Measurements from ENCODE around the gene EPOP.
A peak's percentile ranks its signal among the peaks of the same experiment; 100 is the strongest.

Gene EPOP

DNA sequence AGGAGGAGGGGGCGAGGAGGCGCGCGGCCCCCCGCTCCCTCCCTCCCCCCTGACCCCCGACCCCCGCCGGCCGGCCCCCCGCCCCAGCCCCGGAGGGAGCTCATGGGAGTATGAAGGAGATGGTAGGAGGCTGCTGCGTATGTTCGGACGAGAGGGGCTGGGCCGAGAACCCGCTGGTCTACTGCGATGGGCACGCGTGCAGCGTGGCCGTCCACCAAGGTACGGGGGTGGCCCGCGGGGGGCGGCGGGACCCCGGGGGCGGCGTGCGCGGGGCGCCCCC lies 30.7 kb upstream of the EPOP start:
- DNase-seq = no peak

DNA sequence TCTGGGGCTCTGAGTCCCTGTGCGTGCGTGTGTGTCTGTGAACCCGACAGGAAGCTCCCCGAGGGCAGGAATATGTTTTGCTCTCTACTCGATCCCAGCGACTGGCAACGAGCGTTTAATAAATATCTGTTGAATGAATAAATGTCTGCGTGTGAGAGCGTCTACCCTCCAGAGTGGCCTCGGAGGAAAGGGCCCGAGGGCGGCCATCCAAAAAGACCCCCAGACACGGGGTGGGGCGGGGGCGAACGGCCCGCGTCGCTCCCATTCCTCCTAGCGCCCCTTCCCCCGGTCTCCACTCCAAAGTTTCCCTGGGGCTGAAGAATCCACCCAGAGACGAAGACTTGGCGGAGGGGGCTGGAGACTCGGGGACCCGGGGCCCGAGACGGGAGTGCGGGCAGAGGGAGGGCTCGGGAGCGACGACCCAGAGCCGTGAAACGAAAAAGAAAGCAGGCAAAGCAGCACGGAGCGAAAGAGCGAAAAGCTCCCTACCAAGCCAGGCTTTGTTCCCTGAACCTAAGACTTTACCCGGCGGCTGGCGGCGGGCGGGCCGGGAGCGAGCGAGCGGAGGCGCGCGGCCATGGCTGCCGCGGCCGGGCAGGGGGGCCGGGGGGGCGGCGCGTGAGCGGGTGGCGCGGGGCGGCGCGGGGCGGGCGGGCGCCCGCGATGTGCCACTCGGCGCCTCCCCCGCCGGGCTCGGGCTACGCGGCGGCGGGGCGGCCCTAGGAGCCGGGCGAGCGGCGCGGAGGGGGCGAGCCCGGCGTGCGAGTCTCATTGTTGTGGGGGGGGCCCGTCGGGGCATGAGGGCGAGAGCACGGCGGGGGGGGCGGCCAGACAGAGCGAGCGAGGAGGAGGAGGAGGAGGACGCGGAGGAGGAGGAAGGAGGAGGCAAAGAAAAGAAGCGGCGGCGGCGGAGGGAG lies 30.1 kb upstream of the EPOP start, which contains the start of gene MLLT6:
TSS of gene MLLT6 (plus strand) at position 668 of the 917 bp plus-strand sequence. CDS start 360 bp downstream, outside the sequence.
- peak; percentile 80 for DNase-seq

DNA sequence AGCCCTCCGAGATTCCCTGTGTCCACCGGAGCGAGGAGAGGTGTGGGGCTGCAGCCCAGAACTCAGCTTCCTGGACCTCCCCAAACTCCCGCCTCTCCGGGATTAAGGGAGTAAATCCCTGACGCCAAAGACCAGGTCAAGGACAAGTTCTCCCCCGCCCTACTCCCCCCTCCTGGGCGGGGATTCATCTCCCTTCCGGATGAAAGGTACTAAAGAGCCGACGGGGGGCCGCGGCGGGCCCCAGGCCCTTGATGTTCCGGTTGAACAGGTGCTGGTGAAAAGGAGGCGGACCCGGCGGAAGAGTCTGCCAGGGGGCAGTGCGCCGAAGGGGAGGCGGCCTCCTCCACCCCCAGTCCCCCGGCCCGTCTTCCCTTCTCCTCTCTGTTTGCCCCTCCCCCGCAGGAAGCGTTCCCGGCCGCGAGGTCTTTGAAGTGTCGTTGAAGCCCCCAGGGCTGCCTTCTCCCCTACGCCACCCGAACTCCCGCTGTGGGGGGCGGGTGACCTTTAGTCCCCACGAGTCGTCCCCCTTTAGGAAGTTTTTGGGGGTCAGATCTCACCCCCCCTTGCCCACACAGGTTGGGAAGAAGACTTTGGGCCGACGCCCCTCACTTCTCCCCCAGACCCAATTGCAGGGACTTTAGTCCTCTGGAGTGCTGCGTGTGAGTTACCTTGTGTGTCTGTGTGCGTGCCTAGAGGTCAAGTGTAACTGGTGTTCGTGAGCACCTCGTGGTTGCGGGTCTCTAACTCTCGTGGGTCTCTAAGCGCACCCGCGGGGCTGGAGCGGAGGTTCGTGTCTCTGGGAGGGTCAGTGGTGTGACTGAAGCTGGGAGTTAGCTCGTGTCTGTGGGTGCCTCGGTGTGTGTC lies 29.2 kb upstream of the EPOP start:
- peak; percentile 93 for DNase-seq

DNA sequence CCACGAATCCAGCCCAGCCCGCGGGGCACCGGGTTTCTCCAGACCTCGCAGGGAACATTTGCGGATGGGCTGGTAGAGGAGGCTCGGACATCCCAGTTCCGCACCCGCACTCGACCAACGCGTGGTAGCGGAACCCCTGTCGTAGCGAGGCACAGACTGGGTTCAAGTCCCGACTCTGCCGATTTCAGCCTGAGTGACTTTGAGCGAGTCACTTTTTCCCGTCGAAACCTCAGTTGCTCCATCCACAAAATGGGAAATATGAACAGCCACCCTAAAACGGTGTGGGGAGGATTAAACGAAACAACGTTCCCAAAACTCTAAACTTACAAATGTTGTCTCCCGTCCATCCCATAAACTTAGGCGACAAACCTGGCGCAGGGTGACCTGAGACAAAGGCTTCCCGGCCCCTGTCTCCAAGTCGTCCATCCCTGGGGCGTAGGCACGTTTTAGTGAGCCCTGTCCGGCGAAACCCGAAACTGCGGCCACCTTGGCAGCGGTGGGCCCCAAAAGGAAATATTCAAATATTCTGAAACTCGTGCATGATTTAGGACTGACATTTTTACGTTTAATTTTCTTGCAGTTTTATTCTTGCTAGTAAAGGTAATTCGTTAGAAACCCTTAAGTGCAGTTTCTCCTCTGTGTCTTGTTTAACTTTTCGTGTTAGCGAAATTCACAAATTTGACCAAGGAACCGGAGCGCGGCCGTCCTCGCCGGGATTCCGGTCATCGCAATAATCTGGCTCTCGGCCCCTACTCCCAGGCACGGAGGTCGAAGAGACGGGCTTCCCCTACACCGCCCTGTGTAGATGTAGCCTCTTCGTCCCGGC lies 28.4 kb upstream of the EPOP start:
- peak; percentile 52 for DNase-seq

DNA sequence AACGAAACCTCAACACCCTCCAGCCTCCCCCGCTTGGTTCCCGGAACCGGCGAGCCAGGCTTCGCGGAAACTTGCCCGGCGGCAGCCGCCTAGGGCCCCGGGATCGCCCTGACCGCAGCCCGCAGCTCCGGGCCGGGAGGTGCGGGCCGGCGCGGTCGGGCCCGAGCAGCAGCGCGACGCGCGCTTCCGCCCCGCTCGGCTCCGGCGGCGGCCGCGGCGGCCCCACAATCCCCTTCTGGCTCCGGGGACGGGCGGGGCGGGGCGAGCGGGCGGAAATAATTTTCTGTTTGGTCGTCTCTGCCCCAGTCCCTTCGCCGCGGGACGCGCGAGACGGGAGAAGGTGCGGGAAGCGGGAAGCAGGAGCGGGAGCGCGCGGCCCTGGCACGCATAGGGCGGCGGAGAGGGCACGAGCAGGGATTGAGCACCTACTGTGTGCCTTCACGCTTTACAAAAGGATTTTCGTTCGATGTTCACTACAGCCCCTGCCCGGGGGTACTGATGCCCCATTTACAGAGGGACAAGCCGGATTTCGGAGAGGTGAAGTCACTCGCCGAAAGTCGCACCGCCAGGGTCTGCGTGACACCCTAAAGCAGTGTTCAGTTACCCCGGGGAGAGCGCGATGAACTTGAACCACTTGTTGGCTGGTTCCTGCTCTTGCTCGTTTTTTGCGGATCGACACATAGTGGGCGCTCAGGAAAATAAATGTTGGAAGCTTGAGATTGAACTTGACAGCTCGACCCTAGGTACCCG lies 27.6 kb upstream of the EPOP start:
- DNase-seq = peak; percentile 82

DNA sequence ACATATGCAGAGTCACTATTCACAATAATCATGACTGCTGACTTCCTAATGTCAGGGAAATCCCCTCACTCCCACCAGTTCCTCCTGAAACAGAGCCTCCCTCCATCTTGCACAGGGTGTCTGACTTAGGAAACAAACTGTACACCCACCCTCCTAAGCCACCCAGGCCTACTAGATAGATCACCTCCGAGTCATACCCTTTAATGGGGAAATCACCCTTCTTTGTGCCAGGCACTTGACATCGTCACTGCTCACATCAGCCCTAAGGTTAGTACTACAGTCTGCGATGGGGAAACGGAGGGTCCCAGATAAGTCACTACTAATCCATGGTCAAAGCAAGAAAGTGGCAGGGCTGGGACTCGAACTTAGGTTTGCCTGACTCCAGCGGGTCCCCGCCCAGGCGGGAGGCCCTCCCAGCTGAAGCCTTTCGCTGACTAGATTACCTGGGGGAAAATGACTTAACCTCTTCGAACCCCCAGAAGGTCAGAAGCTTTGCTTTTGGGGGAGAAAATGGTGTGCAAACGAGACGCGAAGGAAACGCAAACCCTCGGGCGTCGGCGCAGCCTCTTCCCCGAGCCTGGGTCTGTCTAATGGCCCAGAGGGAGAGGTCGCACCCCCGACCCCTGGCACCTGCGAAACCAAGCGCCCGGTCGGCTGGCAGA lies 26.9 kb upstream of the EPOP start:
- DNase-seq = peak; percentile 76

DNA sequence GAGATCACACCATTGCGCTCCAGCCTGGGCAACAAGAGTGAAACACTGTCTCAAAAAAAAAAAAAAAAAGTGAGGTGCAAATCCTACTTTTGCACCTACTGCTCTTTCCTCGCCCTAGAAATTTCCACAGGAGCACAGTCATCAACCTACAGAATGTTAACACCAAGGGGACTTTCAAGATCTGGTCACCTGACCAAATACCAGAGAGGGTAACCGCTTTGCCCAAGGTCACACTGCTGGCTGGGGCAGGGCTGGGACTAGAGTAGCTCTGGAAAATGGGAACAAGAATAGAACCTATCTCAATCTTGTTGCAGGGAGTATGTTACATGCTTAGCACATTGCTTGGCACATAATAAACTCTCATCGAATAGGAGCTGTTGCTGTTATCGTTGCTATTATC lies 24.0 kb upstream of the EPOP start:
- DNase-seq = no peak

DNA sequence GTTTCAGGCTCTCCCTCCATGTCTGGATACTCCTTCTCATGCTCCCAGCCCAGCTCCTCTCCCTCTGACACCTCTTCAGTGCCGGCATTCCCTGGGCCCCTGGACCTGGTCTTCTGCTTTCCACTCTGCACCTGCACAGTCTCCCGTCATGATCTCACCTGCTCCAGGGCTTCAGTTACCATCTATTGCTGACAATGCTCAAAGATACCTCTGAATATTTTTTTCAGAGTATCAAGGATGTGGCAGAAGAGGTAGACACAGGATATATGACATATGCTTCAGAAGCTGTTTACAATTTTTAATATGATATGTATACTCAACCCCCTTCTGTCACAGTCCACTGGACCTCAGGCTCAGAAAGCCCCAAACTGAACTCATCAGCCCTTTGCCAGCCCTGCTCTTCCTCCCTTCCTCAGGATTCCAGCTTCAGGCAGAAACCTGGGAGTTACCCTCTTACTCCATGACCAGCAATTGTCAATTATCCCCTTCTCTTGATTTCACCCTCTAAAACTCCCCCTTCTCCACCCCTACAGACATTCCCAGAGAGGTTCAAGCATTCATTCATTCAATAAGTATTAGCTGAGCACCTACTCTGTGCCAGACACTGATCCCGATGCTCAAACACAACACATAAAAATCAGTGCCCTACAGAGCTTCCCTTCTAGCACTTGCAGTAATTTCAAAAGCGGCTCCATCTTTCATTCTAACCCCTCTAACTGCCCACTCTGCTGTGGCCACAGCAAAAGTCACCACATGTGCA lies 22.5 kb upstream of the EPOP start:
- peak; percentile 72 for DNase-seq

DNA sequence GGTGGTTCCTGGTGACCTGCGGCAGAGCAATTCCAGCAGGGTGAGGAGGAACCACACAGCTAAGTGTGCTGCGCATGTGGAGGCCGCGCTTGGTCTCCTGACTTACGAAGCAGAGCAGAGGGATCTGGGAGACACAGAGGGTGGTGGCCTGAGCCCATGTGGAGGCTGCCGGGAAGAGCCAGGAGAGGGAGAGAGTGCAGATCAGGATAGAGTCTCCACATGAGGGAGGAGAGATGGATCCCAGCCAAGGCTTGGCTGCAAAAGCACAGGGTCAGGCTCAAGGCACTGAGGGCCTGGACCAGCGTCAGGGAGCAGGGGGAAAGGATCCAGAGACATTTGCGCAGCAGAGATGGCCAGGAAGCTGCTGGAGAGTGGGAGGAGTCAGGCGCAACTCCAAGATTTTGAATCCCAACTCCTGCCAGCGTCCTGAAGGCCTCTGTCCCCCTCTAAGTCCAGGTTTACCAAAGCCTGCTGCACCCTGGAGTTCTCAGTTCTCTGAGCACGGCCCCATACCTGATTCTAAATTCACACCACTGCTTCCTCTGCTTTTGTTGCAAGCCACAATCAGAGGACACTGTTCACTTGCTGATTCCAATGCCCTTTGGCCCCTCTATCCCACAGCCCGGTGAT lies 19.1 kb upstream of the EPOP start:
- DNase-seq = no peak

DNA sequence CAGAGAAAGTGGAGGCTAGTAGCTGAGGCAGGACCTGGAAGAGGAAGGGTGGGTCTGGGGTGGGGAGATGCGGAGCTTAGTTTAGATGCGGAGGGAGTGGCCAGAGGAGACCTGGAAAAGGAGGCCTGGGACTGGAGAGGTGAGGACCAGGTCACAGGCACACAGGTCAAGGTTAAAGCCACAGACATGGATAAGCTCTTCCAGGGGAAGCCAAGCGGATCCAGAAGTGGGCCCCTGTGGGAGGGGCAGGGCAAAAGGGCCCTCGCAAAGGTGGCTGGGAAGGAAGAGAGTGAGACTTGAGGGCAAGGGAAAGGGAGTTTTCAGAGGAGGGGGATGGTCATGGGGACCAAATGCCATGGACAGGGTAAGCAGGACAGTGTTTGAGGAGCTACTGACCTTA lies 16.4 kb upstream of the EPOP start:
- no peak for DNase-seq

DNA sequence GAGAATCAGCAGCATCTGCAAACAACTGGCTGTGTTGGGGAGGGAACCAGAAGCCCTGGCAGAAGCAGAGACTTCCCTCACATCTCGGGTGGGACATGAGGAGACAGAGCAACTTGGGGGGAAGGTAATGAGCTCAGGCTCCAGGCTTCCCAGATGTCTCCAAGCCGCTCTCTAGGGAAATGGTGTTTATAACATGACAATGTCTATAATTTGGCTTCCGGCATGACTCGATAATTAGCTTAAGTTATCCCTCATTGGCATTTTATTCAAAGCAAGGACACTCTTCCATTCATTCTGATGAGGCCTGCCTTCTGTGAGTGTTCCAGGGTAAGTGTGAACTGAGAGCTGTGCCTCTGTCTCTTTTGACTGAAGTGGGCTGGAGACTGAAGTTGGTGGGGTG lies 15.6 kb upstream of the EPOP start:
- no peak for DNase-seq

DNA sequence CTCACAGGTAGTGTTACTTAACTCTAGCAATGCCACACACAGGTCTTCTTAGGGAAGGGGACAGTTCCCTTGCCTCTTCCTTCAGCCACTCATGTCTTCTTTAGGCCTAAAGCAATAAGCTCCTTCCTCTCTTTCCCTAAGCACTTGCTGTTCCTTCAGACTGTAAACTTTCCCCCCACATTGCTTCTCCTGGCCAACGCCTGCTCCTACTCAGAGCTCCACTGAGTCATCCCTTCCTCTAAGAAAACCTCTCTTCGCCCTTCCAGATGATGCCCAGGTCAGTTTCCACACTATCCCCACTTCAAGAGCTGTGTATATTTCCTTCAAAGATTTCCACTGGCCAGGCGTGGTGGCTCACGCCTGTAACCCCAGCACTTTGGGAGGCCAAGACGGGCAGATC lies 12.5 kb upstream of the EPOP start:
- no peak for DNase-seq

DNA sequence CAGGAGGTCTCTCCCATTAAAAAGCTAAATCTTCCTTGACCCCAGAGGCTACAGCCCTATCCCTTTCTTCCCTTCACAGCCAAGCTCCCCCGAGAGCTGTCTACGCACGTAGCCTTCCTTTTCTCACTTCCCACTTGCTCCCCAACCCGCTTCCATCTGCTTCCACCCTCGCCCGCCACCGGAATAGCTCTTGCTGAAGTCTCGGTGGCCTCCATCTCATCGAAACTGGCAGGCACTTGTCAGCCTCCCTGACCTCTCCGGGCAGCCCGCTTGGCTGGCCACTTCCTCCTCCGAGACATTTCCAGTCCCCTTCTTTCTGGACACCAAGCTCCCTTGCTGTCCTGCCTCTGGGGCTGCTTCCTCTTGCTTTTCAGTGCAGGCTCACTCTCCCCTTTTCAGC lies 10.7 kb upstream of the EPOP start:
- no peak for DNase-seq

DNA sequence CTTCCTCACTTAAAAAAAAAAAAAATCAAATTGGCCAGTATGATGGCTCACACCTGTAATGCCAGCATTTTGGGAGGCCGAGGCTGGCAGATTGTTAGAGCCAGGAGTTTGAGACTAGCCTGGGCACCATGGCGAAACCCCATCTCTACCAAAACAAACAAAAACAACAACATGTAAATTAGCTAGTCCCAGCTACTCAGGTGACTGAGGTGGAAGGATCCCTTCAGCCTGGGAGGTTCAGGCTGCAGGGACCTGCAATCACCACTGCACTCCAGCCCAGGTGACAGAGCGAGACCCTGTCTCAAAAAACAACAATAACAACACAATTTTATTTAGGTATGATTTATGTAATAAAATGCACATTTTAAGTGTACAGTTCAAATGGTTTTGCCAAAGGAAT lies 6.3 kb upstream of the EPOP start:
- DNase-seq = no peak

DNA sequence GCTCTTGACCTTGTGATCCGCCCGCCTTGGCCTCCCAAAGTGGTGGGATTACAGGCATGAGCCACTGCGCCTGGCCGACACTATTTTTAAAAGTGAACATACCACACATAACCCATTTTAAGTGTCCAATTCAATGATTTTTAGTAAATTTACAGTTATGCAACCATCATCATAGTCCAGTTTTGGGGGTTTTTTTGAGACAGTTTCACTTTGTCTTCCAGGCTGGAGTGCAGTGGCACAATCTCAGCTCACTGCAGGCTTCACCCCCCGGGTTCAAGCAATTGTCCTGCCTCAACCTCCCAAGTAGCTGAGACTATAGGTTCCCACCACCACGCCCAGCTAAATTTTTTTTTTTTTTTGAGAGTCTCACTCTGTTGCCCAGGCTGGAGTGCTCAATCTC lies 3.1 kb upstream of the EPOP start:
- DNase-seq = no peak

DNA sequence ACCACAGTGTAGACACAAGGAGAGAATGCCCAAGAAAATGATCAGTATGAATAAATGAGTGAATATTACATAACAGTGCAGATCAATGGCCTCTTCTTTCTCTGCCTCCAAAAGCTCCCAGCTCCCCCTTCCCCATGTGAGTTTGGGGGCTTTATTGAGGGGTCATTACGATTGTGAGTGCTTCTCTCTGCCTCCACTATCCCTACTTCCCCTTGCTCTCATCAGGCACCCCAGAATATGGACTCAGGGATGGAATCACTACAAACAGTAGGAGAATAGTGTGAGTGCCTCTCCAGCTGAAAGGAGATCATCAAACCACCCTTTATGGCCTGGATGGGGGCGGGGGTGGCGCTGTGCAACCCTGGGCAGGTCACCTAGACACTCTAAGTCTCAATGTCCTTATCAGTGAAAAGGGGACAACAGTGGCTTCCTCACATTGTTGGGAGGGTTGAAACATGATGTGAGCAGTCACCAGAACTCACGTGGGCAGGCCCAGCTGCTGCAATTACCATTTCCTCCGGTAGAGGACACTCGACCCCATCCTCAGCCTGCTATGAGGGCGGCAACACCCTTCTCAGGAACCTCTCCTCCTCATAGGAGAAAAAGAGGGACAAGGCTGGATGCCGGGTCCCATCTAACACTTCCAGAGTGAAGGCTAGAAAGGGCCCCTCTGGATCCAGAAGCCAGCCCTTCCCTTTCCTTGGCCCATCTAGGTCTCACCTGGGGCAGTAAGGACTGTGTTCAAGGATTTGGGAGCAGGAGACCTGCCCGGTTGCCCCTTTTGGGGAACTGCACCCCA lies 2.1 kb upstream of the EPOP start:
- DNase-seq = peak; percentile 84

DNA sequence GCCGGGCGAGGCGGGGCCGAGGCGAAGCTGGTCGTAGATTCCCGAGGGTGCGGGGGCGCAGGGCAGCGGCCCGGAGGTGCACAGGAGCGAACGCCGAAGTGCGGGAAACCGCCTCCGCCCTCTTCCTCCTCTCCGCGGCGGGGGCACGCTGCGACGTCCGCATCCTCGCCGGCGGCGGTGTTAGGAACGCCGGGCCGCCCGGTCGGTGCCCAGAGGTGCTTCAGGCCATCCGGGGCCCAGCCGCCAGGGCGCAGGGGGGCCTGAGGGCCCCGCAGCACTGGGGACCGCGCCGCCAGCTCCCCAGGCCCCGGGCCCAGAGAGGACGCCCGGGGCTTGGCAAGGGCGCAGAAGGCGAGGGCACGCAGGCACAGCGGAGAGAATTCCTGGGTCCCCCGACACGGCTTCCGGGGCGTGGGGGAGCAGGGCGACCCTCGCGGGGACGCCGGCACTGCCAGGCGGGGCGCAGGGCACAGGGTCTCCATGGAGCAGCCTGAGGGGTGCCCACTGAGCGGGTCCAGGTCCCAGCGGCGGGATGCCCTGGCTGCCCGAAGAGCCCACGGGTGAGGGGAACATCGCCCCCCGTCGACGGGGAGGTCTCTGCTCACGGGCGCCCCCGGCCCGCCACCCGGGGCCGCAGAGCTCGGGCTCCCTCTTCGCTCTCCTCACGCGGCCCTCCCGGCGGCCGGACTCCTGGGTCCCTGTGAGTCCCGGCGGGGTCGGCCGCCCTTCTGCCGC lies 576 bp downstream of the EPOP start:
- peak; percentile 45 for DNase-seq

DNA sequence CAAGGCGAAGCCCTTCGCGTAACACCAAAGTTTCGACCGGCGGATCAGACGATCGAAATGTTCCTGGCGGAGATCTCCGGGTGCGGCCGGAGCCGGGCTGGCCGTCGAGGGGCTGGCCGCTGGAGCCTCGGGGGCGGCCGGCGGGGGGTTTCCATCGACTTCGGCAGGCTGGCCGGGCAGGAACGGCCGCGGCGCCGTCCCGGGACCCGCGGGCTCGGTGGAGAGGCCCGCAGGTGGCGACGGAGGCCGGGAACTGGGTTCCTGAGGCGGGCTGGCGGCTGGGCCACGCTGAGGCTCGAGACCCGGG lies 1.1 kb downstream of the EPOP start:
- DNase-seq = peak; percentile 35

All from RPMI8226 (cell line).